Fibroblast of the aortic adventitia (primary cell): ENCODE results near the gene HES4. TPM values are rescaled to one million over a fixed set of nuclear protein-coding genes. Genes with fewer than 3 reads are reported as not detected.

Source experiments
- DNase-seq: peaks from one replicate; pipeline ENCODE4 v3.0.0-alpha.2; 2010; ENCODE audit warnings: low read depth
- H3K4me3 ChIP-seq: 2 replicates; pipeline ENCODE4 v1.5.1; 2011; ENCODE audit warnings: low read depth, mild to moderate bottlenecking, control low read depth, low read length, moderate library complexity
- total RNA-seq: library from RNA; depleted of rRNA; stranded (reverse); fragments of >200 nt; gene quantifications from 2 replicates; pipeline ENCODE4 v1.2.3, GENCODE V29; 2012; ENCODE audit warnings: low replicate concordance
- TF ChIP-seq, protein P1 (sequence below): IDR thresholded peaks from 2 replicates; pipeline ENCODE4 v1.5.1; 2011; ENCODE audit warnings: mild to moderate bottlenecking, low read length, control low read depth, inconsistent platforms; ENCODE audit not compliant: insufficient read depth

Gene HES4
- total RNA-seq, 1 donor: 0.36 TPM

GRCh38 chr1:1026599-1027413, 26.9 kb upstream of the HES4 start:
- TF ChIP-seq, protein P1, sequence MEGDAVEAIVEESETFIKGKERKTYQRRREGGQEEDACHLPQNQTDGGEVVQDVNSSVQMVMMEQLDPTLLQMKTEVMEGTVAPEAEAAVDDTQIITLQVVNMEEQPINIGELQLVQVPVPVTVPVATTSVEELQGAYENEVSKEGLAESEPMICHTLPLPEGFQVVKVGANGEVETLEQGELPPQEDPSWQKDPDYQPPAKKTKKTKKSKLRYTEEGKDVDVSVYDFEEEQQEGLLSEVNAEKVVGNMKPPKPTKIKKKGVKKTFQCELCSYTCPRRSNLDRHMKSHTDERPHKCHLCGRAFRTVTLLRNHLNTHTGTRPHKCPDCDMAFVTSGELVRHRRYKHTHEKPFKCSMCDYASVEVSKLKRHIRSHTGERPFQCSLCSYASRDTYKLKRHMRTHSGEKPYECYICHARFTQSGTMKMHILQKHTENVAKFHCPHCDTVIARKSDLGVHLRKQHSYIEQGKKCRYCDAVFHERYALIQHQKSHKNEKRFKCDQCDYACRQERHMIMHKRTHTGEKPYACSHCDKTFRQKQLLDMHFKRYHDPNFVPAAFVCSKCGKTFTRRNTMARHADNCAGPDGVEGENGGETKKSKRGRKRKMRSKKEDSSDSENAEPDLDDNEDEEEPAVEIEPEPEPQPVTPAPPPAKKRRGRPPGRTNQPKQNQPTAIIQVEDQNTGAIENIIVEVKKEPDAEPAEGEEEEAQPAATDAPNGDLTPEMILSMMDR: no peak
- DNase-seq: no peak
- H3K4me3 ChIP-seq: no peak overlapping the region

- no peak for DNase-seq
- TF ChIP-seq, protein P1: no peak
- H3K4me3 ChIP-seq: no peak overlapping the region
Measured at GRCh38 chr1:1025730-1026129, 25.8 kb upstream of the HES4 start.

DNA sequence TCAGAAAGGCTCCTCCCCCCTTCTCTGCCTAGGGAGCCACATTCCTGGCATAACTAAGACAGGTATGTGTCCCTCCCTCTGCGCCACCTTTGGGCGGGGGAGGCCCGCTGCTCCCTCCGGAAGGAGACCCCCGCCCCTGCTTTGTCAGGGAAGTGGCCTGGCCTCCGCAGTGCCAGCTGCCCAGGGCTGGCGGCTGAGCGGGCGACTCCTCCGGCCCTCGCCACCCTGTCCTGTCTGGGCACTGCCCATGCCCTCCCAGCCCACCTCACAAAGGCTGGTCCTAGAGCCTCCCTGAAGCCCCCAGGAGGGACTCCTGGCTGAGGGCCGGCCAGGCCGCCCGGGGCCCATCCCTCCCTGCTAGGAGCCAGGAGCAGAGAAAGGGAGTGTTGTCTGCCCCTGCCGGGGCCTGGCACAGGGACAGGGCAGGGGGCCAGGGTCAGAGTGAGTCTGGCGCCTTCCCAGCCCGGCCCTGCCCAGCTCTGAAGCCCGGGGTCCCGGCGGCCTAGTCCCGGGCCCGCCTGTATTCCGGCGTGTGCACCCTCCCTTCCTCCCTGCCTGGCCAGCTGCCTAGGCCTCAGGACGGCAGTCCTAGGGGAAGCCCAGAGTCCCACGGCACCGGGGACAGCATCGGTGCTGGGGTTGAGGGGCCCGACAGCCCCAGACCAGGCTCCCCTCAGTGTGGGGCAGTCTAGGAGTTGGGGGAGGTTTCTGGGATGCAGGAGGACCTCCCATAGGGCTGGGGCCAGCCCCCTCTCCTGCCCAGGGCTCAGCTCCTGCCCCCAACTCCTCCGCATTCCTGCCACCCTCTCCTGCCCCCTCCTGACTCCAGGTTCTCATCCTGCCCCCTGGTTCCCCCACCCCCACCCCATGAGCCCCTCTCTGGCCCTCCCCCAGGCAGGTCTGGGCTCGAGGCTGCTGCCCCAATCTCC, 25.1 kb upstream of the HES4 start:
- no peak for DNase-seq
- no peak overlapping the region for H3K4me3 ChIP-seq
- TF ChIP-seq, protein P1: no peak

DNA sequence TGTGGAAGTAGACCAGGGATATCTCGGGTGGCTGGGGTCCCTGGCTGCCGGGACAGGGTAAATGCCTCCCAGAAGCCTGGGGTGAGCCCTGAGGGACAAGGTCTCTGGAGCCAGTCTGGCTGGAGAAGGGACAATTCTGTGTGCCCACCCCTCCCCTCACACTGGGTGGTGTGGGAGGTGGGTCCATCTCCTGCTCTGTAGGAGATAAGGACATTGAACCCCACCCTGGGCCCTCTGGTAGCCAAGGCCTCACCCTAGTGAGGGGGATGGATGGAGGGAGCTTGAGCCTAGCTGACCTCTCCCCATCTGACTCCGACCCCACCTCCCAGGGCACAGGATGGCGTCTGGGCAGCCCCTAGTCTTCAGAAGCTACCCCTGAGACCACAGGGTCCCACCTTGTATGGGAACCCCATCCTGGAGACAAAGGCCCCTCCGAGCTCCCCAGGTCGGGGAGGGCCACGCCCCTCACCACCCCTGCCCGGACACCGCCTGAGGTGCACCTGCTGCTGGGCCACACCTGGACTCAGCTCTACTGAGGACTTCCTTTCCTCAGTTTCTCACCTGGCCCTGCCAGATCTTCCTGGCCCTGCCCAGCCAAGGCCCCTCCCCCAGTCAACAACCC, 24.4 kb upstream of the HES4 start:
- H3K4me3 ChIP-seq: no peak overlapping the region
- no peak for DNase-seq
- TF ChIP-seq, protein P1: no peak

DNA sequence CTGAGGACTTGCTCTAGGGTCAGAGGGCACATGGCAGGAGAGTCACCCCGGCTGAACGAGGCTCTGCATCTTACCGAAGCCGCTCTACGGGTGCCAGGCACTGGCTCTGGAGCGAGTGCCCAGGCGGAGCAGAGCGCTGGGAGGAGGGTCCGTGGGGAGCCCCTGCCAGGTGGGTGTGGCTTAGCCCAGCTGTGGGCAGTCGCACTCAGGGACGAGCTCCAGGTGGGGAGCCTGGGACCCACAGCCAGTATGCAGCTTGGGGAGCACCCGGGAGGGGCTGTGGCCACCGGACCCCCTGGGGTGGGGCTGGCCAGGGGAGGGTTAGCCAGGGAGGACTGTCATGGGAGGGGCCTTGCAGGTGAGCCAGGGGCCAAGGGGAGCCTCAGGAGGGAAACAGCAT, 23.8 kb upstream of the HES4 start:
- no peak overlapping the region for H3K4me3 ChIP-seq
- TF ChIP-seq, protein P1: no peak
- DNase-seq: no peak

DNA sequence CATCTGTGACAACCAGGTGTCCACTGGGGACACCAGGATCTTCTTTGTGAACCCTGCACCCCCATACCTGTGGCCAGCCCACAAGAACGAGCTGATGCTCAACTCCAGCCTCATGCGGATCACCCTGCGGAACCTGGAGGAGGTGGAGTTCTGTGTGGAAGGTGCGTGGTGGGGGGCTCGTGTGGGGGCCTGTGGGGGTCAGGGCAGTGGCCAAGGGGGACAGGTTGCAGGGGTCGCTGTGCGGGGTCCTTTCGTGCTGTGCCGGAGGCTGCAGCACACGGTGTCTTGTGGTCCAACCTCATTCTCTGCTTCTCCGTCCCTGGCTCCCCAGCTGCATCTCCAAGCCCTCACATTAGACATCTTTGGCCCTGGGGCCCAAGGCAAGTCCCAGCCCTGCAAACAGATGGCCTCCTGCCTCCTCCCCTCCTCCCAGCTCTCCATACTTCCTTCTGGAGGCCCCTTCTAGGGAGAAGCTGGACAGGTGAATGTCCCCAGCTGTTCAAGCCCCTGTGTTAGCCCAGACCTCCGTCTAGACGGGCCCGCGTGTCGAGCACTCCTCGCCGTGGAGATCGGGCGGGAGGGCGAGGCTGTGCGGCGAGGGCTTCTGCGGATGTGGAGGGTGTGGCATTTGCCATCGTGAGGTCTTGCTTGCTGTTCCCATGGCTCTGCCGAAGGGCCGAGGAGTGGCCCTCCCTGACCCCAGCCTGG, 22.6 kb upstream of the HES4 start:
- TF ChIP-seq, protein P1: no peak
- H3K4me3 ChIP-seq: no peak overlapping the region
- DNase-seq: no peak
